ENCODE data around the gene MAP4K4. TPM values are rescaled to one million over a fixed set of nuclear protein-coding genes. Genes with fewer than 3 reads are reported as not detected.
A peak's percentile ranks its signal among the peaks of the same experiment; 100 is the strongest.

The MAP4K4 gene
- total RNA-seq, 1 experiment from 2014 or later = 181 TPM

GRCh38 chr2:101720732-101721131 lies 23.2 kb downstream of the MAP4K4 start:
- no peak for DNase-seq (ENCODE audit: low read depth)

GRCh38 chr2:101722864-101723263 lies 25.4 kb downstream of the MAP4K4 start:
- DNase-seq (ENCODE audit: low read depth) = no peak

GRCh38 chr2:101723371-101724124 lies 26.0 kb downstream of the MAP4K4 start:
- DNase-seq (ENCODE audit: low read depth) = no peak

GRCh38 chr2:101724125-101724474 lies 26.6 kb downstream of the MAP4K4 start:
- DNase-seq (ENCODE audit: low read depth) = no peak

- no peak for DNase-seq (ENCODE audit: low read depth)
These were observed 27.5 kb downstream of the MAP4K4 start for GRCh38 chr2:101725038-101725437.

- DNase-seq (ENCODE audit: low read depth) = no peak
These were observed 28.1 kb downstream of the MAP4K4 start for GRCh38 chr2:101725515-101726192.

- DNase-seq (ENCODE audit: low read depth) = no peak
These were observed 31.4 kb downstream of the MAP4K4 start for GRCh38 chr2:101728865-101729264.

- DNase-seq (ENCODE audit: low read depth) = no peak
These were observed 32.1 kb downstream of the MAP4K4 start for GRCh38 chr2:101729521-101730190.

GRCh38 chr2:101731221-101732054 lies 33.9 kb downstream of the MAP4K4 start:
- DNase-seq (ENCODE audit: low read depth) = no peak

GRCh38 chr2:101732199-101732598 lies 34.7 kb downstream of the MAP4K4 start:
- no peak for DNase-seq (ENCODE audit: low read depth)

- no peak for DNase-seq (ENCODE audit: low read depth)
These were observed 35.3 kb downstream of the MAP4K4 start for GRCh38 chr2:101732773-101733256.

GRCh38 chr2:101733257-101733993 lies 35.9 kb downstream of the MAP4K4 start:
- no peak for DNase-seq (ENCODE audit: low read depth)

- DNase-seq (ENCODE audit: low read depth) = no peak
These were observed 37.1 kb downstream of the MAP4K4 start for GRCh38 chr2:101734505-101735165.

GRCh38 chr2:101735166-101735533 lies 37.6 kb downstream of the MAP4K4 start:
- no peak for DNase-seq (ENCODE audit: low read depth)

GRCh38 chr2:101736233-101736632 lies 38.7 kb downstream of the MAP4K4 start:
- DNase-seq (ENCODE audit: low read depth) = no peak

GRCh38 chr2:101736861-101737291 lies 39.4 kb downstream of the MAP4K4 start:
- DNase-seq (ENCODE audit: low read depth) = peak; percentile 70

GRCh38 chr2:101737478-101738255 lies 40.2 kb downstream of the MAP4K4 start:
- peak; percentile 33 for DNase-seq (ENCODE audit: low read depth)

- no peak for DNase-seq (ENCODE audit: low read depth)
These were observed 41.1 kb downstream of the MAP4K4 start for GRCh38 chr2:101738649-101739048.

- no peak for DNase-seq (ENCODE audit: low read depth)
These were observed 43.1 kb downstream of the MAP4K4 start for GRCh38 chr2:101740555-101740964.
